ENCODE results near the gene MSH3.

DNA sequence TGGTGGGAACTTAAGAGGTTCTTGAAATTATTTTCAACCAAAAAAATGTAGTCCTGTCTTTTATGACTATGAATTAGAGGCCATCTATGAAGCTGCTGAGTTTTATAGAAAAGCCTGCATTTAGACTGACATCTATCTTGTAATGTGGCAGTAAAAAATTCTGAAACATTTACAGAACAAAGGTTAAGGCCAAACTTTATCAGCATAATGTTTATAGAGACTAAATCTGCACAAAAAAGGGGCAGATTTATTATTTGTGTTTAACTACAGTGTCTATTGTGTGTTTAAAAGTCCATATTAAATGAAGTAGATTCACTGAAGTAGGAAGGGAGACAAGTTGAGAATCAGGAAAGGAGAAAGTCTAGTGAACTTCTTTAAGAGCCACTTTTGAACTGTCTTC lies 47.1 kb upstream of the MSH3 start:
- TF ChIP-seq, protein P1, sequence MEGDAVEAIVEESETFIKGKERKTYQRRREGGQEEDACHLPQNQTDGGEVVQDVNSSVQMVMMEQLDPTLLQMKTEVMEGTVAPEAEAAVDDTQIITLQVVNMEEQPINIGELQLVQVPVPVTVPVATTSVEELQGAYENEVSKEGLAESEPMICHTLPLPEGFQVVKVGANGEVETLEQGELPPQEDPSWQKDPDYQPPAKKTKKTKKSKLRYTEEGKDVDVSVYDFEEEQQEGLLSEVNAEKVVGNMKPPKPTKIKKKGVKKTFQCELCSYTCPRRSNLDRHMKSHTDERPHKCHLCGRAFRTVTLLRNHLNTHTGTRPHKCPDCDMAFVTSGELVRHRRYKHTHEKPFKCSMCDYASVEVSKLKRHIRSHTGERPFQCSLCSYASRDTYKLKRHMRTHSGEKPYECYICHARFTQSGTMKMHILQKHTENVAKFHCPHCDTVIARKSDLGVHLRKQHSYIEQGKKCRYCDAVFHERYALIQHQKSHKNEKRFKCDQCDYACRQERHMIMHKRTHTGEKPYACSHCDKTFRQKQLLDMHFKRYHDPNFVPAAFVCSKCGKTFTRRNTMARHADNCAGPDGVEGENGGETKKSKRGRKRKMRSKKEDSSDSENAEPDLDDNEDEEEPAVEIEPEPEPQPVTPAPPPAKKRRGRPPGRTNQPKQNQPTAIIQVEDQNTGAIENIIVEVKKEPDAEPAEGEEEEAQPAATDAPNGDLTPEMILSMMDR (IDR thresholded peaks at IDR 0.05; ENCODE audit: insufficient read depth, low read depth, low read length) = no peak
- no peak for TF ChIP-seq EZH2 (IDR thresholded peaks at IDR 0.05; ENCODE audit: insufficient read depth, low read length)
